ENCODE measurements around the gene AHDC1. TPM values are rescaled to one million over a fixed set of nuclear protein-coding genes. Genes with fewer than 3 reads are reported as not detected.

AHDC1 gene
- total RNA-seq, 4 donors from 2014 or later, result 14.7 to 54.3 (median 35.4) TPM

DNA sequence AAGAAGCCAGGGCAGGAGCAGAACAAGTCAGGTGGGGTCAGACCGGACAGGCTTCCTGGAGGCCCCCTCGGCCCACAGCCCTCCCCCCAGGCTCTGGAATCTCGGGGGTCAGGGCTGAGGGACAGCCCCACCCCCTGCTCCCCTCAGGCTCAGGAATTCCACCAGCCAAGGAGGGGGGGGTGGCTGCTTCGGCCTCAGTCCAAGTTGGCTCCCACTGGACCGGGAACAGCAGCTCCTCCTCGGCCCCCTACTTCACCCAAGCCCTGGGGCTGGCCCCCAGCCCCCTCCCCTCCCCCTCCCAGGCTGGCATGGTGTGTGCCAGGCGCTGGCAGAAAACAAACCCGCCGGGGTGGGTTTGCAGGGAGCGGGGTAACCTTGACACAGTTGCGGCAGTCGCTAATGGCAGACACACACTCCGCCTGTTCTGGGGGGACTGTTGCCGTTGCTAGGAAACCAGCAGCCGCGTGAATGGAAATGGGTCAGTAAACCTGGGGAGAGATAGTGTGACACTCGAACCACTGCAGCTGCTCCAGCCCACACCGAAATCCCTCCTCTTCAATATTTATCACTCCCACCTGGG, 32.4 kb downstream of the AHDC1 start:
- WGBS, result 9% methylated on average over 4 of the region's 18 CpGs
- DNase-seq (ENCODE audit: extremely low spot score), result no peak

DNA sequence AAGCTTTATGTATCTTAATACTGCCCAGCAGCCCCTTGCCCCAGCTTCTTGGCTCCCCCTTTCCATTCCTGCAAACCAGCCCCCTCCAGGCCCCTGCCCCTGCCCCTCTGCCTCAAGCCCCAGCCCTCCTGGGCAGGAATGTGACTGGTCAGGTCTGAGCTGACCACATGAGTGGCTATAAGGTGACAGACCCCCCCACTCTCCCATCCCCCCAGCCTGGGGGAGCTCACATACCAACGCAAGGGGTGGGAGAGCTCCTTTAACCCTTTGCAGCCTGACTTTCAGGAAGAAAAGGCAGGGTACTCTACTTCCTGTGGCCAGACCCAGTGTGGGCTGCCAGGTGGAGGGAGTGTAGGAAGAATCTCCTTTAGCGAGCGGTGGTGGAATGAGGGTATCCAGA, 33.2 kb downstream of the AHDC1 start:
- intact Hi-C loops (cut with DNase I), result no loop called here
- H3K36me3 ChIP-seq, result no peaks in the 10 kb centered on the region
- 47% methylated on average over 3 of the region's 3 CpGs for WGBS

More for the DNA sequence above, 32.4 kb downstream of the AHDC1 start:
- Histone ChIP-seq H3K27me3 (no peaks in the 10 kb centered on the region), H3K9me3 (no peaks in the 10 kb centered on the region), H3K4me1 (peaks cover 89 to 100% (median 99%) of the 10 kb centered on the region in 4 donors), H3K36me3 (no peaks in the 10 kb centered on the region), H3K4me3 (peak overlapping the region; percentile 12 to 26 (median 18)), H3K27ac (replicated peaks in 1 of 4) (peak overlapping the region; percentile 93 to 98 (median 97))
- peak in 1 of 2 donors; percentile 10 for TF ChIP-seq POLR2AphosphoS5 (IDR thresholded peaks at IDR 0.05)
- no peak for TF ChIP-seq POLR2A (IDR thresholded peaks at IDR 0.05; ENCODE audit: low read depth)
- TF ChIP-seq EP300 (IDR thresholded peaks at IDR 0.05), result no peak
- TF ChIP-seq, protein P1, sequence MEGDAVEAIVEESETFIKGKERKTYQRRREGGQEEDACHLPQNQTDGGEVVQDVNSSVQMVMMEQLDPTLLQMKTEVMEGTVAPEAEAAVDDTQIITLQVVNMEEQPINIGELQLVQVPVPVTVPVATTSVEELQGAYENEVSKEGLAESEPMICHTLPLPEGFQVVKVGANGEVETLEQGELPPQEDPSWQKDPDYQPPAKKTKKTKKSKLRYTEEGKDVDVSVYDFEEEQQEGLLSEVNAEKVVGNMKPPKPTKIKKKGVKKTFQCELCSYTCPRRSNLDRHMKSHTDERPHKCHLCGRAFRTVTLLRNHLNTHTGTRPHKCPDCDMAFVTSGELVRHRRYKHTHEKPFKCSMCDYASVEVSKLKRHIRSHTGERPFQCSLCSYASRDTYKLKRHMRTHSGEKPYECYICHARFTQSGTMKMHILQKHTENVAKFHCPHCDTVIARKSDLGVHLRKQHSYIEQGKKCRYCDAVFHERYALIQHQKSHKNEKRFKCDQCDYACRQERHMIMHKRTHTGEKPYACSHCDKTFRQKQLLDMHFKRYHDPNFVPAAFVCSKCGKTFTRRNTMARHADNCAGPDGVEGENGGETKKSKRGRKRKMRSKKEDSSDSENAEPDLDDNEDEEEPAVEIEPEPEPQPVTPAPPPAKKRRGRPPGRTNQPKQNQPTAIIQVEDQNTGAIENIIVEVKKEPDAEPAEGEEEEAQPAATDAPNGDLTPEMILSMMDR (IDR thresholded peaks at IDR 0.05), result no peak
- intact Hi-C loops (cut with DNase I), result no loop called here

DNA sequence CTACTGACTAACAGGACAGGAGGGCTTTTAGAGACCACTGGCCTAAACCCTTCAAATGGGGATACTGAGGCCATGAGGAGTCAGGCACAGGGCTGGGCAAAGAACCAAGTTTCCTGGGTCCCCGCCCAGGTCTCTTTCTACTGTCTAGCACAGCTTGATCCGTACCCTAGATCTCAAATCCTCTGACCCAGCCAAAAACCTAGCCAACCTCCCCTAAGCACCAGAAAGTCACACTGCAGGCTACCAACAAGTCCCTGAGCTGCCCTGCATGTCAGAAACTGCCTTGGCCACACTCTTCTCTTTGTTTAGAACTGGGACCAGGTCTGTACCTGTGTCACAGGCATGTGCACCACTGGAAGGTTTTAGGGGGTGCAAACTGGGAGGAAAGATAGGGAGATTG, 33.6 kb downstream of the AHDC1 start:
- Histone ChIP-seq H3K4me3 (no peak overlapping the region), H3K4me1 (peaks cover 96 to 100% (median 100%) of the 10 kb centered on the region in 4 donors), H3K27me3 (no peaks in the 10 kb centered on the region), H3K27ac (replicated peaks in 1 of 4) (peak overlapping the region; percentile 93 to 98 (median 97)), H3K9me3 (no peaks in the 10 kb centered on the region), H3K36me3 (no peaks in the 10 kb centered on the region)
- no peak for DNase-seq (ENCODE audit: extremely low spot score)
- WGBS, result 32% methylated on average over 2 of the region's 2 CpGs
- TF ChIP-seq EP300 (IDR thresholded peaks at IDR 0.05) (no peak), POLR2AphosphoS5 (IDR thresholded peaks at IDR 0.05) (no peak), POLR2A (IDR thresholded peaks at IDR 0.05; ENCODE audit: low read depth) (no peak)
- TF ChIP-seq, protein P1 (IDR thresholded peaks at IDR 0.05), result no peak
- intact Hi-C loops (cut with DNase I), result no loop called here

More for the DNA sequence above, 33.2 kb downstream of the AHDC1 start:
- no peak for DNase-seq (ENCODE audit: extremely low spot score)
- Histone ChIP-seq H3K4me3 (no peak overlapping the region), H3K4me1 (peaks cover 92 to 100% (median 99%) of the 10 kb centered on the region in 4 donors), H3K27me3 (no peaks in the 10 kb centered on the region), H3K27ac (replicated peaks in 1 of 4) (peak overlapping the region; percentile 93 to 98 (median 97)), H3K9me3 (no peaks in the 10 kb centered on the region)
- TF ChIP-seq POLR2A (IDR thresholded peaks at IDR 0.05; ENCODE audit: low read depth) (no peak), EP300 (IDR thresholded peaks at IDR 0.05) (no peak), POLR2AphosphoS5 (IDR thresholded peaks at IDR 0.05) (no peak)
- TF ChIP-seq, protein P1 (IDR thresholded peaks at IDR 0.05), result no peak

GRCh38 chr1:27569506-27570291, 34.2 kb downstream of the AHDC1 start:
- H3K9me3 ChIP-seq, result no peaks in the 10 kb centered on the region
- H3K36me3 ChIP-seq, result no peaks in the 10 kb centered on the region
- TF ChIP-seq EP300 (IDR thresholded peaks at IDR 0.05) (no peak), POLR2AphosphoS5 (IDR thresholded peaks at IDR 0.05) (no peak), POLR2A (IDR thresholded peaks at IDR 0.05; ENCODE audit: low read depth) (no peak)
- TF ChIP-seq, protein P1 (IDR thresholded peaks at IDR 0.05), result no peak
- H3K4me1 ChIP-seq, result peaks cover 96 to 100% (median 100%) of the 10 kb centered on the region in 4 donors
- 73% methylated on average over 14 of the region's 14 CpGs for WGBS
- DNase-seq (ENCODE audit: extremely low spot score), result no peak
- intact Hi-C loops (cut with DNase I), result no loop called here
- no peak overlapping the region for H3K4me3 ChIP-seq
- no peaks in the 10 kb centered on the region for H3K27me3 ChIP-seq
- peak overlapping the region; percentile 93 to 98 (median 97) for H3K27ac ChIP-seq (replicated peaks in 1 of 4)

Measured in esophagus muscularis mucosa (tissue), 4 donors.